NK-92 (cell line): ENCODE measurements around the gene ANP32A.

Source experiments
- DNase-seq: peaks from one replicate; lab custom pipeline; 2025; ENCODE audit not compliant: unreplicated experiment; lab: John Stamatoyannopoulos, UW

ANP32A gene

DNA sequence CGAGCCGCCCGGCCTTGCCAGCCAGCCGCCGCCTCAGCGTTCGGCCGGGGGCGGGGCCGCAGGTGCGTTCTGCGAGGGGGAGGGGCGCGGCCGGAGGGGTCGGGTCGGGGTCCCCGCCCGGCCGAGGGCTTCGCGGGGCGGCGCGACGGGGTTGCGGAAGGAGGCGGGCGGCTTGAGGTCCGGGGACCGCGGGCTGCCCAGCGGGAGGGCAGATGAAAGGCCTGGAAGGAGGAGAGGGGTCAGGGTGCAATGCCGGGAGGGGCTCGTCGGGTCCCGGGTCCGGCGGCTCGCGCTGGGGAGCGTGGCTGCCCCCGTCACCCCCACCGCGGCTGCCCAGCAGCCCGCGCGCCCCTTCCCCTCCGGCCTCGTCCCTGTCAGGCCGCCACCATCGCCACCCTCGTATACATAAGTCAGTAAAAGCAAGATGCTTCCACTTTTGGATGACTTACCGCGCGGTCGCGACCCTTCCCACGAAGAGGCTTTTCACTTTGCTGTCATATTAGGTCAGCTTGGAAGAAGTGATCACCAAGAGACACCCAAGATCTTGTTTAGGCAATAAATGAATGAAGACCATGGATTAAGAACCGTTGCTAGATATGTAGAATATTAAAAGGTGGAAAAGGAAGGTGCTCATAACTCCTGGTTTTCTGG is 620 bp upstream of the ANP32A start:
- DNase-seq: no peak

DNA sequence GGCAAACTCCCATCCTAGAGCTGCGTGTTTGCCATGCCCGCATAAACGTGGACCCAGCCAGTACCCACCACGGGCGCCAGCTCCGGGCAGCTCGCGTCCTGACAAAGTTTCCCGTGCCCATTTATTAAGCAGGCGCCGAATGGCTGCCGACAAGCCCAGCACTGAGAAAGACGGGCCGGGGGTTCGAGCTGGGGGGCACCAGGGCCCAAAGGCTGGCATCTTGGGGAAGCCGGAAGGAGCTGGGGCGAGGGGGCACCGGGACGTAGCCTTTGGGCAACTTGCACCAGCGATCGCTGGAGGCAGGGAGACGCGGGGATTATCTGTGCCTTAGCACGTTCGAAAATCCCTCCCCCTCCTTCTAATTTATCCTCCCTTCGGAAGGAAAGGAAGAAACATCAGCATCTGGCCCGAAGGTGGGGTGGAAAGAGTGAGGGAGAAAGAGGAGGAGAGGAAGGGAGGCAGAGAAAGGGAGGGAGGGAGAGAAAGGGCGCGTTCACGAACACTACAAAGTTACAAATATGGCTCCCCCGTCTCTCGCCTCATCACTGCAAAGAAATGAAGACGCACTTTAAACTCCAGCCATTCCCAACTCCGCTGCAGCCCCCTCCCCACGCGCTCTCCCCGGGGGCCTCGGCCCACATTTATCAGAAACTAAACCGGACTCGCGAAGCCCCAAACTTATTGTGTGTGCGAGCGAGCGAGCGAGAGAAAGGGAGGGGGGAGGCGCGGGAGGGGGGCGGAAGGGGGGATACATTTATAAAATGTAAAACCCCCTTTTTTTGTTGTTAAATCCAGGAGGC is 1.0 kb downstream of the ANP32A start:
- DNase-seq: no peak

DNA sequence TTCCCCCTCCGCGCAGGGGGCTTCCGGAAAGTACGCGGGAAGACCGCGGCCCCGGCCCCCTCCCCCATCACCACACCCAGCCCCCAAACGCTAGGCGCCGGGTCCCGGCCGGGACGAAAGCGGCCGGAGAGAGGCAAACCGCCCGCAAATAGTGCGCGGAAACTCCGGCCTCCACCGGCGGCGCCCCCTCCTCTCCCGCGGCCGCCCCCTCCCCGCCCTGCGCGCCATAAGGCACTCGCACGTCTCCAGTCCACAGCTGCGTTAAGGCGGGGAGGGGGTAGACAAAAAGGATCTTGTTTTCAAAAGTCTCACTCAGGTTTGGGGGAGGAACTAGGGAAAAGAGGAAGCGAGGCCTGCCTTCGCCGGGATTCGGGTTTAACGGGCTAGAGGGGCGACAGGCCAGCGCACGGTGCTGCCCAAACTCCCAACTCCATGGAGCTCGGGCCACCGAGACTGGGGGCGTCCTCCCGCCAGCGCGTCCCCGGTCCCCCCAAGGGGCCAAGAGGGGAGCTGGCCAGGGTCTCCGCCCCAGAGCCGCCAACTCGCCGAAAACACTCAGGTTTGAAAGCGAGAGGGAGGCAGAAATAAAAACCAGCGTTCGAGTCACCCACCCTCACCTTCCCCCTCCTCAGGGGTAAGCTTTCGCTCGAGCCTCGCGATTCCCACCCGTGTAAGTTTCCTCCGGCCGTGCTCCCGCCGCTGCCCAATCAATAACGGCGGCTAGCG is 1.8 kb downstream of the ANP32A start:
- no peak for DNase-seq

DNA sequence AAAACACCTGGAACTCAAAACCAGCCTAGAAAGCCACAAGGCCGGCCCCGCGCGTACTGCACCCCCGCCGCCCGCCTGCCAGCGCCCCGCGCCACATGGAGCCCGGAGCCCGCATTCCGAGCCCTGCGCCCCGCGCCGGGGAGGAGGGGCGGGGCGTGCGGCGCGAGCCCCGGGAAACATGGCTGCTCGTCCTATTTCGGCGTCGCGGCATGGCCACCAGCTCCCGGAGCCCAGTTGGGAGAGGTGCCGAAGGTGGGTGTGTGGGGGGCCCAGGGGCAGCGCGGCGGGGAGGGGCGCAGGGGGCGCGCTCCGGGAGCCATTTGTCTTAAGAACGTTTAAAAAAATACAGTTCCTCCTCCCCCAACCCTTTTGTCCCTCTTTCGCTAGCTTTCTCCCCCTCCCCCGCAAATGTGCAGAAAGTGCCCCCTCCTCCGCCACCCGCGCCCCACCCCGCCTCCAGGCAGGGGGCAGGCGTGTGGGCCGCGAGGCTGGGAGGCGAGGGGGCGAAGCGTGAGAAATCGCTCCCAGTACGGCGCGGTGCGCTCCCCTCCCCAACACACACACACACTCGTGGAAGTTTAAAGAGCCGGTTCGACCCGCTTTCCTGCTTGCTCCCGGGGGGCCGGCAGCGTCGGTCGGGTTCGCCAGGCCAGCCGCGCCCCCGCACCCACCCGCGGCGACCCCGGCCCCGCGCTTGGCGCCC is 2.5 kb downstream of the ANP32A start:
- no peak for DNase-seq

DNA sequence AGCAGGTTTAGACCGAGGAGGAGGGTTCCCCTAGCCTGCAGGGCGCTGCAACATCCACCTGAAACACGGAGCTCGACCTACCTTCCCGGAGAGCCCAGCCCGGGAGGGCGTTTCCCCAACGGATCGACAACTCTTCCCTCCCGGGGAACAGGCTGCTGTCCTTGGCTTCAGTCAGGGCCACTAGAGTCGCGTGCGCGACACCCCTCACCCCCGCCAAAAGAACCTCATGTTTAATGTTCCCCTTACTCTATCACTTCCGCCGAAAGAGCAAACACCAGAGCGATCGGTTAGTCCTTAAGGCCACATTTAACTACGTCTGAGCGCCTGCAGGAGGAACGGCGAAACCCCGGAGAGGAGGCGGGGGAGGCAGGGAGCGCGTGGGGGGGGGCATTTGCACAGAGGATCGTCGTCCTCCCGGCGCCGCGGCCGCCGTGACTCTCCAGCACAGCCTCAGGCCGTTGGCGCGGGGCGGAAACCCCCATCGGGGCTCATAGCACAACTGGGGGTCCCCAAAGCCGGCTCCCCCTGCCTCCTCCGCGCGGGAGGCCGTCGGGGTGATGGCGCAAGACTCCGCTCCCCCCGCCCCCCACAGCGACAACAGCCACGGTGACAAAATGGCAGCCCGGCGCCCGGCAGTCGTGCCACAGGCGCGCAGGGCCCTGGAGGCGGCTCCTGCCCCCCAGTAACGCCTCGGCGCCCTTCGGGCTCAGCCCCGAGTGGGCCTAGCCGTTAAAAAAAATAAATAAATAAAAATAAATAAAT is 3.2 kb downstream of the ANP32A start:
- no peak for DNase-seq

DNA sequence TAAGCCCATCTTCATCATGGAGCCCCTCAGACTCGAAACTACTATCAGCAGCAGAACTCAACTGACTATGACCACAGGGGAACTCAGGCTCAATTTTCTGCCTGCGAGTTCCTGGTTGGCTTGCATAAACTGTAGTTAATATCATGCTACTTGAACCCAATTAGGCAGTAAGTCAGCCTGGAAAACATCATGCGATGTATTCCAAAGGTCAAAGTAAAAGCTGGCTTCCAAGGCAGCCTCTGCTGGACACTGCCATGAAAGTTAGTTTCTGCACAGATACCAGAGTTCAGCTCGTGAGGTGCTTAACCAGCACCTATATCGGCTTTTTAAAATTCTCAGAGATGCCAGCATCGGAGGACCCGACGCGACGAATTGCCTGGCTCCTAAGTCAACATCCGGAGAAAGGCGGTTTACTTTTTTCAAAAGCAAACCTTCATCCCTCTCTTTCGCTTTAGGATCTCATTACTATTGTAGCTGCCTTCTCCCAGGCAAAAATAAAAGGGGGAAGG is 3.8 kb downstream of the ANP32A start:
- DNase-seq: no peak

DNA sequence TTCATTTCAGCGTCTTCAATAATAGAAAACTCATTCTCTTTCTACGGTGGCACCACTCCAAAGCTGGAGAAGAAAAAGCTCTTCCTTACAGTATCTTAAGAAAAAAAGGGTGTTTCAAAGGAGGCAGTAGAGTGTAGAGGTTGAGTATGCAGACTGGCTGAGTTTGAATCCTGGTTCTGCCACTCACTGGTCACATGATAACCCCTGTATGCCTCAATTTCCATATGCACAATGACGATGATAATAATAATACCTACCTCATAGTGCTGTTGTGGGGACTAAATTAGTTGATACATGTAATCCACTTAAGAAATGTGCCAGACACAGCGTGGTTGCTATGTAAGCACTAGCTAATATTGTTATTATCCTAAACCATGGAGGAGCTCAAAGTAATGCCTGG is 4.5 kb downstream of the ANP32A start:
- DNase-seq: no peak

DNA sequence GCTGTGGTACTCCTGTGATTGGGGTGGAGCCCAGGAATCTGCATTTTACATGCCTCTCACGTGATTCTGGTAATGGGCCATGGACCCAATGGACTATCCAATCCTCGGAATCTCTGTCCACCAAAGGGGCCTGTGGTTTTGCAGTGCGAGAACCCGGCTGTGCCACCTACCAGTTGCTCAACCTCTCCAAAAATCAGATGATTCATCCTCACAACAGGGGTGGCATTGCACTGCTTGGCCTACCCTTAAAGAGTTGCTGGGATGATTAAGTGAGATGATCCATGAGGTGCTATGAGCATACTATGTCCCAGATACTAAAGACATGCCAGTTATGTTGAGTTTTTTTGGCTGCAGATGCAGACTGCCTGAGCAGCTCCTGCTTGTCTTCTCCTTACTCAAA is 5.1 kb downstream of the ANP32A start:
- no peak for DNase-seq

DNA sequence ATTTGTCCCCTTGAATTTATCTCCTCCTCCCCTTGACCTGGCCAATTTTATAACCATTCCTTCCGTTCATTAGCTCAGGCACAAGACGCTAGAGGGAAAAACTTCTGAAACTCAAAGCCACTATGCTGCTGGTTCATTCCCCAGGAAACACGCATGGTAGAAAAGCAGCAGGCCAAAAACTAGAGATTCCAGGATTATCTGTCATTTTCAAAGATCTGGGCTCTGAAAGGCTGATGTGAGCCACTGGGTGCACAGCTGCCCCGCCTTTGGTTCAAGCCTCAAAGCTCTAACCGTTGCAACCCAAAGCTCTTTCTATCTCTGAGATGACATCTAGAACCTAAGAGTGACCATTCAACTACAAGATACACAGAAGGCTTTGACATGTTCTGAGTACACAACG is 6.1 kb downstream of the ANP32A start:
- no peak for DNase-seq

DNA sequence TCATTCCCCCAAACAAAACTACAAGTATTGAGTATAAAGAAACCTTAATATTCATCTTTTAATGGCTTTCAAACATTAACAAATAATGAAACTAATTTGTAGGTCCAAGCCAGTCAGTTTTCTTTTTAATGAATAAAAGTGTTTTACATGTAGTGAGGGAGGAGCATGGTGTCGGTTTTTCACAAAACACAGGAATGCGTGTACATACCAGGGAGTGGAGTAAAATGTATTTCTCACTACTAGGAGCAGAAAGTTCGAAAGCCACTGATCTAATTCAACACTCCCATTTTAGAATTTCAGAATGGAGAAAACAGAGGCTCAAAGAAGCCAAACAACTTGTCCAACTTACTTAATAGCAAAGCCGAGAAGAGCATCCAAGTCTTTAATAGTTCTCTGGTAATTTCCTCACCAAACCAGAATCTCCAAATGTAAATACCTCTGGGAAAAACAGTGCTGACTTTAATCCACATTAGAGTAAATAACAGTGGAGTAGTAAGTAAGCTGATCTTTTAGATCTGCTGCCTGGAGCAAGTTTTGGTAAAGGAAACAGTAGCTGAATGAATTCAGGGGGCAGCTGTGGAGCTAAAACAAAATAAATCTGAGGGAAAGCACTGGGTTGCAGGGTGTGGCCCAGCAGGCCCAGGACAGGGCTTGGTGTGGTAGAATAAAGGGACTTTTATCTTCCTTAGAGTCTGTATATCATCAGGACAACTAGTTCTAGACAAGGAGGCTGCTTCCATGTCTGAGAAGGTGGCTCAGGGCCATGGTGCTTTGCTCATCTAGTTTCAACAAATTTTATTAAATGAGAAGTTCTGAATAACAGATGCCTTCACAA is 7.9 kb downstream of the ANP32A start:
- no peak for DNase-seq

DNA sequence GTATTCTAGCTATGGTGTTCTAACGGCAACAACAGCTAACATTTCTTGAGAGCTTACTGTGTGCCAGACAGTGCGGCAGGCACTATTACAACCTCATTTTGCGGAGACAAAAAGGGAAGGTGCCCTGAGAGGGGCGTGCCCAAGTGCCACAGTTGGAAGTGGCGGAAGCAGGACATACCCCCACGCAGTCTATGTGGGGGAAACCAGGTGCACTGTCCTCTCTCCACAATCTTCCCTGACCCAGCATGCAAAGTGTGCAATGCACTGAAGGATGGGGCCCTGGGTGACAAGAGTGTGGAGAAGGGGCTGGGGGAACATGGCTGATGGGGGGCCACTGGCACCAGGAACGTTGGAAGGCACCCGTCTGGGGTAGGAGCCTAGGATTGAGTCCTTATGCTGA is 8.6 kb downstream of the ANP32A start:
- no peak for DNase-seq

DNA sequence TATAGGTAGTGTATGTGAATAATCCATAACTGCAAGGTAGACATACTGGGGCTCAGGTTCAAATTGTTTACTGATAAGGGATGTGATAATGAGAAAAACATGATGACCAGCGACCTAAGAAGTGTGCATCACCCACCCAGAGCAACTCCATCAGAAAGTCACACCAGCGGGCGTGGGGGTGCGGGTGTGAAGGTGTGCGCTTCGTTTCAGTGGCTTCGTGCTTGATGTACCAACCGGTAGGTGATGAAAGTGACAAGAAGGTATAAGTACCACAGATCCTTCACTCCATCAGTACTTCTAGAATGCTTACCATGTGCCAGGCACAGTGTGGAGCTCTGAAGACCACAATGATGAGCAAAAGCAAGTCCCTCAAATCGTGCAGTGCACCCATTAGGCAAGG is 11.2 kb downstream of the ANP32A start:
- no peak for DNase-seq

DNA sequence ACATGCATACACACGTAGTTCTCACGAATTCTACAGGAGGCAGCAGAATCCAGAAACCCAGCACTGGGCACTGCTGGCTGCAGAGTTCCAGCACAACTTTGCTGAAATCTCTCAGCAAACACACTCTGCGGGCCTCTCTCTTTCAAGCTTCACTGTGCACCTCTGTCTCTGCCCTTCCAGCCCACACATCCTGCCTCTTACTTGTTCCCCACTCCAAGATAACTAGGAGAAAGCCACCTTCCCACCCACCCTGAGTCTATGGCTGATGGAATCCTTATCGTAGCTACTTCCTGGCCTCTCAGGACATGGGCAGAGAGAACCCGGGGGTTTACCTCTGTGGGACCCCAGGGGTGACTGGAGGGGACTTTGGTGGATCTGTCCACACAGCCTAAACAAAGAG is 11.9 kb downstream of the ANP32A start:
- DNase-seq: no peak

DNA sequence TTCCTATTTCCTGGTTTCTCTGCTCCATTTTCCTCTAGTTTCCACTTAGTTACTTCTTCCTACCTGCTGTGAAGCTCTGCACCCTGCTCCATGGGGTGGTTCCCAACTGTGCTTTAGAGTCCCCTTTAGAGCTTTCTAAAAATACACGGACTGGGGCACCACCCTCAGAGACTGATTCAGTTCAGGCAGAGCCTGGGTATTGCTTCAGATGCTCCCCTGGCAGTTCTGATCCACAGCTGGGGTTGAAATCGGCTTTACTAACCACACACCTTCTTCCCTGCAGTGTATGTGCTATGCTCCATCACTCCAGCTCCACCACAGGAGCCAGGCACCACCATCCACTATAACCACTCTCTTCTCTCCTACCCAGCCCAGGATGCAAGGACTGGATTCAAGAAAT is 12.6 kb downstream of the ANP32A start:
- DNase-seq: no peak

DNA sequence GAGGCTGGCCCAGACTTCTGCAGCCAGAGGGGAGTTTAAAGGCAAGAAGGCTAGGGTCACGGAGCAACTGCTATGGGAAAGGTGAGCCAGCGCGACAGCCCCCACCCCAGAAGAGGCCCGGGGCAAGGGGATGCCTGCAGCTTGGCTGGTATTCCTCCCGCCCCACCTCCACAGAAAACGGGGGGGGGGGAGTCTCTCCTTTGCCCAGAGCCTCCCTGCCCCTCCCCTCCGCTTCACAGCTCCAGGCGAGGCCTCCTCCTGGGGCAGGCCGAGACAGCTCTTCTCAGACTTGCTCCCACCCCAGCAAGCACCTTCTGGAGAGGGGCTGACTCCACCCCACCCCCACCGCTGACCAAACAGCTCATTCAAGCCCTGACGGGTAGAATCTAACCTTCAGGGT is 13.4 kb downstream of the ANP32A start:
- DNase-seq: no peak

DNA sequence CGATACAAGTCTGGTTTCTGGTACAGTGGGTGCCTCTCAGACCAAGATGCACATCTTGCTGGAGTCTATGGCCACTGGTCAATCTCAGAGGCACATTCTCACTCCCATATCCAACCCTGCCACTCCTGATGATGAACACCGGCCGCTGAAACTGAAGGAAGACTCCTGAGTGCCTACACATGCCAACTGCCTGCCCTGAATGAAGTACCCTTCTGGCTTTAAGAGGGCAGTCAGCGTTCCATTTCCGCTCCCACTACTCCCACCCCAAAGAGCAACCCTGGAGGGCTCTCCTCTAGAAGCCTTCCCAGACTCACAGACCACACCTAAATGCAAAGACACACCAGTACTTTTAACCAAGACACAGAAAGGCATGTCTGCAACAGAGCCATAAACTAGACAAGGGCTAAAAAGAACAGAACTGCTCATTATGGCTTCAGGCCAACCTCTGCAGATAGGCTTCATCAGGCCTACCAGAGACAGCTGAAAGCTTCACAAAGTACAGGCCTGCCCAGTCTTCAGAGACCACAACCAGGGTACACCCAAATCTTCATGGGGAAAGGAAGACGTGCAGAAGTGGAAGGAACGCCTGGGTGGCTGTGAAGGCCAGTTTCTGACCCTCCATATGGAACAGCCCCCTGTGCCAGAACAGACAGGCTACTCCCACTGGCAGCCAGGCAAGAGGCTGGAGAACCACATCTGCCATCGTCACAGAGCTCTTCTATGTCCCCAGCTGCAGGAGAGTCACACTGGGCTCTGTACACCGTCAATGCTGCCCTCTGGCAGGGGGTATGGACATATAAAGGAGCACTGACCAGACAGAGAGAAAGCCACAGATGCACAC is 14.3 kb downstream of the ANP32A start:
- no peak for DNase-seq

DNA sequence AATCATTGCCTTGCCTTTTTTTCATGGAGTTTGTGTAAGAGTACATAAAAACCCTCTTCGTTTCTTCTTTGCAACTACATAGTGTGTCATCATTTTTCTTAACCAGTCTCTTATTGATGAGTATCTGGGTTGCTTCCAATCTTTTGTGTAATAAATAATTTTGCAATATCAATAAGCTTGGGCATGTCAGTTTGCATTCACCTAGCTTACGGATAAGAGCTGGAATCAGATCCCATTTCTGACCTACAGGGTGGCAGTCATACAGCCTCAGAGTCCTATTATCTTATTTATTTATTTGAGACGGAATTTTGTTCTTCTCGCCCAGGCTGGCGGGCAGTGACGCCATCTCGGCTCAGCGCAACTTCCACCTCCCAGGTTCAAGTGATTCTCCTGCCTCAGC is 18.3 kb downstream of the ANP32A start:
- DNase-seq: no peak

DNA sequence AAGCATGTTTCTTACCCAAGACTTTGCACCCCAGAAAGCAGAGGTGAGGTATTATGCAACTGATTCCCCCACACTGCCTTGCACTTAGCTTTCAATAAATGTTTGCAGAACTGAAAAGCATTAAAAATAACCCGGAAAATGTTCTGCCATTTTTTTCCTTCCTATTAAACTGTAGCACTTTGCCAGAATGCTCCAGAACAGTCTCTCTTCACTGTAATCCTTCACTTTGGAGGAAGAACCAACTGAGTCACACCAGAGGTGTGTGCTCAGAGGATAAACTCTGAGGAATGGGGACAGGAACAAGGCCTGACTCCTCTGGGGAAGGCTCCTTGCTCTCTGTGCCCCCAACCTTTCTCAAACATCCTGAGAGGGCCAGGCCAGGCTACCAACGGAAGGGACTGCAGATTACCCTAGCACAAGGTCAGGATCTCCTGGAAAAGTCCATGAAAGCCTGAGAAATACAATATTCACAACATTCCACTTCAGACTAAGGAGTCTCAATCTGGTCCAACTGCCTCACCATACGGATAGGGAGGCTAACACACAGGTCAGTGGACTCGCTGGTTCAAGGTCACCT is 19.0 kb downstream of the ANP32A start:
- no peak for DNase-seq

DNA sequence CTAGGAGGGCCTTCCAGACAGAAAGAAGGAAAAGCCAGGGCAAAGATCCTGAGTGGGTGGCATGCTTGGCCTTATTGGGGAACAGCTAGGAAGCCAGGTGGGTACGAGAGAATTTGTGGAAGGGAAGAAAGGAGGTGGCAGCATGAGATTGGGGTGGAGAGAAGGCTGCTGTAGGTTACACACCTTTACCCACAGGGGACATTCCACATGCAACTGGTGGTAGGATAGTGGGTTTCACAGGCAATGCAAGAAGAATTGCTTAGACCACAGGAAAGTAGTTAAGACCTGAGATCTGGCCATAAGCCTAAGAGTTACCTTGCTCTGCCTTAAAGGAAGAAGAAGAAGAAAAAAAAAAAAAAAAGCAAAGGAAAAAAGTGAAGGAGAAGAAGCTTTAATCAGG is 19.8 kb downstream of the ANP32A start:
- no peak for DNase-seq
